B cell (primary cell): Measurements from ENCODE around the gene IGSF9.
"Not testable (repeated sequence)": the region's sequence is repeated elsewhere in the genome, so short reads cannot be mapped to it uniquely, and the experiment has no call there.

ENCODE experiments used
- EZH2 ChIP-seq: IDR thresholded peaks from 2 replicates; pipeline ENCODE4 v1.6.1; 2012; ENCODE audit warnings: borderline replicate concordance, low read depth, mild to moderate bottlenecking, moderate library complexity, low read length; ENCODE audit not compliant: insufficient read depth, poor library complexity, severe bottlenecking
- TF ChIP-seq, protein P1 (sequence below): fragments of 200-600 bp; IDR thresholded peaks from one replicate; pipeline ENCODE4 v1.8.0; 2022; ENCODE audit warnings: antibody characterized with exemption, mild to moderate bottlenecking

- not testable (repeated sequence) for TF ChIP-seq EZH2
- TF ChIP-seq, protein P1, sequence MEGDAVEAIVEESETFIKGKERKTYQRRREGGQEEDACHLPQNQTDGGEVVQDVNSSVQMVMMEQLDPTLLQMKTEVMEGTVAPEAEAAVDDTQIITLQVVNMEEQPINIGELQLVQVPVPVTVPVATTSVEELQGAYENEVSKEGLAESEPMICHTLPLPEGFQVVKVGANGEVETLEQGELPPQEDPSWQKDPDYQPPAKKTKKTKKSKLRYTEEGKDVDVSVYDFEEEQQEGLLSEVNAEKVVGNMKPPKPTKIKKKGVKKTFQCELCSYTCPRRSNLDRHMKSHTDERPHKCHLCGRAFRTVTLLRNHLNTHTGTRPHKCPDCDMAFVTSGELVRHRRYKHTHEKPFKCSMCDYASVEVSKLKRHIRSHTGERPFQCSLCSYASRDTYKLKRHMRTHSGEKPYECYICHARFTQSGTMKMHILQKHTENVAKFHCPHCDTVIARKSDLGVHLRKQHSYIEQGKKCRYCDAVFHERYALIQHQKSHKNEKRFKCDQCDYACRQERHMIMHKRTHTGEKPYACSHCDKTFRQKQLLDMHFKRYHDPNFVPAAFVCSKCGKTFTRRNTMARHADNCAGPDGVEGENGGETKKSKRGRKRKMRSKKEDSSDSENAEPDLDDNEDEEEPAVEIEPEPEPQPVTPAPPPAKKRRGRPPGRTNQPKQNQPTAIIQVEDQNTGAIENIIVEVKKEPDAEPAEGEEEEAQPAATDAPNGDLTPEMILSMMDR: not testable (repeated sequence)
These were observed 41.4 kb downstream of the IGSF9 start for GRCh38 chr1:159904036-159904435.
